Mesodermal cell (in vitro differentiated cells): Measurements from ENCODE around the gene ADAMTS19.

ENCODE experiments used
- H3K27ac ChIP-seq: 2 replicates; pipeline ENCODE4 v1.7.0; 2013; ENCODE audit warnings: mild to moderate bottlenecking, low read depth, low read length, moderate library complexity; ENCODE audit not compliant: severe bottlenecking
- H3K36me3 ChIP-seq: 2 replicates; pipeline ENCODE4 v1.7.1; 2013; ENCODE audit warnings: mild to moderate bottlenecking, low read length, moderate library complexity; ENCODE audit not compliant: control insufficient read depth, insufficient read depth
- H3K4me1 ChIP-seq: one replicate; pipeline ENCODE4 v1.7.1; 2013; ENCODE audit warnings: mild to moderate bottlenecking, low read length; ENCODE audit not compliant: insufficient read depth, control insufficient read depth, poor library complexity, severe bottlenecking
- H3K4me3 ChIP-seq: 2 replicates; pipeline ENCODE4 v1.7.0; 2013; ENCODE audit warnings: low read length, control low read depth, mild to moderate bottlenecking; ENCODE audit not compliant: insufficient read depth, poor library complexity, severe bottlenecking; ENCODE audit errors: extremely low read depth
- H3K9me3 ChIP-seq: 2 replicates; pipeline ENCODE4 v1.7.1; 2013; ENCODE audit warnings: mild to moderate bottlenecking, low read length, moderate library complexity; ENCODE audit not compliant: control insufficient read depth
- WGBS, 2 experiments: methylation state at CpG; one replicate each; pipeline ENCODE4 v1.1.5; 2013; ENCODE audit warnings: missing lambda C conversion rate in 2 of 2; ENCODE audit not compliant: insufficient coverage in 2 of 2; 5-methylcytosine and 5-hydroxymethylcytosine counted together

The ADAMTS19 gene

DNA sequence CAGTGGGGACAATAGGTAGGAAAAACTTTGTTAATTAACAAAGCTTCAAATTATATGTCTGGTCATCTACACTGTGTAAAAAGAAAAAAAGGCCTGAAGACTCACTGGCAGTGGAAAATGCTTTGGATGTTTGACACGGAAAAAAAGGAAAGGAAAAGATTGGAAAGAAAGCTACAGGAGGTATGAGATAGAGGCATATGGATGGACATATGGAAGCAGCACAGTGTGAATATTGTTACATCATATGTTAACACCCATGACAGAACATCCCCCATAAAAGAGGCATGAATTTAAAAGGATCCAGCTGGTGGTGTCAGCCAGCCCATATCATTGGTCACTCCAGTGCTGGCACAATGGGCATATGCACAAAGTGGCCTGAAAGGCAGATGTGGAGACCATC, 19.0 kb upstream of the ADAMTS19 start:
- Histone ChIP-seq H3K4me1 (no peaks in the 10 kb centered on the region), H3K4me3 (no peak overlapping the region), H3K27ac (no peak overlapping the region), H3K9me3 (no peaks in the 10 kb centered on the region), H3K36me3 (no peaks in the 10 kb centered on the region)
- 71% methylated on average over 1 of the region's 1 CpG; no CpG with 5 or more reads in 1 of the 2 experiments for WGBS, 2 experiments

DNA sequence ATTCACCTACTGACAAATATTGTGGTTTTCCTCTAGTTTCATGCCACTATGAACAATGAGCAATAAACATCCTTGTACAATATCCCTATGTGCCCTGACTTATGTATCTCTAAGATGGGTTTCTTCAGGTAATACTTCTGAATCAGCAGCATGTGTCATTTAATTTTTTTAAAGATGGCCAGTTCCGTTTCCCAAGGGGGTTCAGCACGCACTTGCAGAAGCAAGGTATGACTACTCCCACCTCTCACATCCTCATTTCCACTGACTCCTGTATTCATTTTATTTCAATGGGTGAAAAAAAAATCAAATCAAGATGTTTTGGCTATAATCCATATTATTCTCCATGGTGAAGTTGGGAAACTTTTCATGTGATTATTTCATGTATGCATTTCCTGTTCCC, 14.7 kb upstream of the ADAMTS19 start:
- no CpG with 5 or more reads among the region's 2 CpGs for WGBS, 2 experiments

DNA sequence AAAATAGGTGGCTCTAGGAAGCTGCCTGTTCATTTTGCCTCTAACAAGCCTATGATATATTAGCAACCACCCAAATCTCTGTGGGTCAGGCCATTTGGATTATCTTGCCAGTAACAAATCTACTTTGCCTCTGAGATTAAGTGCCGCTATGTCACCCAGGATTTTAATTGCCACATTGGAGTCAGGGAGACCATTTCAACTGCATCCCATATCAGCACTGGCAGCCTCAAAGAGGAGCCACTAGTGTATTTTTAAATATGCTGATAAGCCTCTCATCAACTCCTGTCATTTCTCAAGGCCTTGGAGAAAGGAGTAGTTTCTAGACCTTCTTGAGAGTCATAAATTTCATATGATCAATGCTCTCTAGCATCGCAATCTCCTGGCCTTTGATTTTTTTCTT, 12.1 kb upstream of the ADAMTS19 start:
- no peaks in the 10 kb centered on the region for H3K9me3 ChIP-seq
- H3K27ac ChIP-seq: no peak overlapping the region
- 100% methylated on average over 1 of the region's 2 CpGs; no CpG with 5 or more reads in 1 of the 2 experiments for WGBS, 2 experiments
- H3K4me3 ChIP-seq: no peak overlapping the region
- no peaks in the 10 kb centered on the region for H3K36me3 ChIP-seq
- H3K4me1 ChIP-seq: no peaks in the 10 kb centered on the region

More for the DNA sequence above, 14.7 kb upstream of the ADAMTS19 start:
- H3K9me3 ChIP-seq: no peaks in the 10 kb centered on the region
- no peaks in the 10 kb centered on the region for H3K36me3 ChIP-seq
- no peak overlapping the region for H3K4me3 ChIP-seq
- no peak overlapping the region for H3K27ac ChIP-seq
- no peaks in the 10 kb centered on the region for H3K4me1 ChIP-seq

DNA sequence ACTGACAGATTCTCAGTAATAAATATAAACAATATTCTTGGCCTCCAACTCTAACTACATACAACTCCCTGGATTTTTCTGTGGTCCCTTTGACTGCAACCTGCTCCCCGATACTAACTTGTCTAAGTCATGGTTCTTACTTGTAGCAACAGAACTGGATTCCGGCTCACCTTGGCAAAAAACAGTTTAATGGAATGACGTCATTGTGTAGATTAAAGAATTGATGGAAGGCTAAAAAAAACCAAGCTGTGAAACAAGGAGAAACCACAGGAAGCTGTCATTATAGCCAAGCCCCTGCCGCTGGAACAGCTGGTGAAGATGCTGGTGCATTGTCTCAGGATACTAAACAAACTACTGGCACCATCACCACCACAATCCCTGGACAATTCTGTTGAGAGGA, 11.4 kb upstream of the ADAMTS19 start:
- Histone ChIP-seq H3K27ac (no peak overlapping the region), H3K9me3 (no peaks in the 10 kb centered on the region), H3K4me3 (no peak overlapping the region), H3K36me3 (no peaks in the 10 kb centered on the region), H3K4me1 (no peaks in the 10 kb centered on the region)
- WGBS, 2 experiments: 90 to 92% methylated on average over 2 to 4 of the region's 4 CpGs

DNA sequence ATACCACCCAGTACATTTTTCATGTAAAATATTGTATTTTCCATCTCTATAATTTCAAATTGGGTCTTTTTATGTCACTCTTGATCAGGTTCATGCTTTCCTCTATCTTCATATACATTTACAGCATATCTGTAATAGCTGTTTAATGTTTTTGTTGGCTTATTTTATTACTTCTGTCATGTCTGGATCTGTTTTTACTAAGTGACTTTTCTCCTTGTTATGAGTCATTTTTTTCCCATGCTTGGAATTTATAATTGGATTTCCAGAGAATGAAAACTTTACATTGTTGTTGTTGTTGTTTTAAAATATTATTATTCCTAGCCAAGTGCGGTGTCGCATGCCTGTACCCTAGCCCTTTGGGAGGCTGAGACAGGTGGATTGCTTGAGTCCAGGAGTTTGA, 5.6 kb upstream of the ADAMTS19 start:
- Histone ChIP-seq H3K27ac (no peak overlapping the region), H3K9me3 (no peaks in the 10 kb centered on the region), H3K4me1 (peaks cover 3% of the 10 kb centered on the region), H3K36me3 (no peaks in the 10 kb centered on the region), H3K4me3 (no peak overlapping the region)
- no CpG with 5 or more reads among the region's 2 CpGs for WGBS, 2 experiments

DNA sequence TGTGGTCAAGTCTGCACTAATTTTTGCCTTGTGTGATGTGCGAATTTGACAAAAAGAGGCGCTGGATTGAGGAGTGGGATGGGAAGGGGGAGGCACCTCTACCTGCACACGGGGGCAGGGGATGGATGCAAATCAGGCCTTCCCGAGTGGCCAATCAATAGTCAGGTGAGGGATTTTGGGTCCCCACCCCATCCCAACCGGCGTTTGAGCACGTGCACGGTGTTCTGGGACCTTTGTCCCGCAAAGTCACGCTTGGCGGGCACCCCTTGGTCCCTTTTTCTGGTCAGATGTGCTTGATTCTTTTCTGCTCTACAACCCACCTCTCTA, 685 bp upstream of the ADAMTS19 start:
- 1 to 3% methylated on average over 6 to 11 of the region's 11 CpGs for WGBS, 2 experiments
- H3K27ac ChIP-seq: peak overlapping the region; percentile 8

DNA sequence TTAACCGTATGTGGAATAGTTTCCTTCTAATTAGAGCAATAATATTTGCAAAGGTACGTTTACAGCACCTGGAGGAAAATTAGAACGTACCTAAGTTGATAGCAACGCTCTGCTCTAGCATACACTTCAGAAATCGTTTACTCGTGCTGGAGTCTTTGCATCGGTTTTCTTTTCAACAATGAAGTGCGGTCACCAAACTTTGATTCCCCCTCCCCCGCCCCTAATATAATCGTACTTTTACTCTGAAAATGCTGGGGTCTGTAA, 506 bp downstream of the ADAMTS19 start:
- WGBS, 2 experiments: 0% methylated on average over 4 to 7 of the region's 10 CpGs
- Histone ChIP-seq H3K27ac (no peak overlapping the region), H3K9me3 (no peaks in the 10 kb centered on the region), H3K4me3 (peak overlapping the region; percentile 50), H3K4me1 (peaks cover 3% of the 10 kb centered on the region), H3K36me3 (no peaks in the 10 kb centered on the region)

More for the DNA sequence above, 685 bp upstream of the ADAMTS19 start:
- Histone ChIP-seq H3K4me1 (peaks cover 3% of the 10 kb centered on the region), H3K36me3 (no peaks in the 10 kb centered on the region), H3K9me3 (no peaks in the 10 kb centered on the region), H3K4me3 (peak overlapping the region; percentile 50)

DNA sequence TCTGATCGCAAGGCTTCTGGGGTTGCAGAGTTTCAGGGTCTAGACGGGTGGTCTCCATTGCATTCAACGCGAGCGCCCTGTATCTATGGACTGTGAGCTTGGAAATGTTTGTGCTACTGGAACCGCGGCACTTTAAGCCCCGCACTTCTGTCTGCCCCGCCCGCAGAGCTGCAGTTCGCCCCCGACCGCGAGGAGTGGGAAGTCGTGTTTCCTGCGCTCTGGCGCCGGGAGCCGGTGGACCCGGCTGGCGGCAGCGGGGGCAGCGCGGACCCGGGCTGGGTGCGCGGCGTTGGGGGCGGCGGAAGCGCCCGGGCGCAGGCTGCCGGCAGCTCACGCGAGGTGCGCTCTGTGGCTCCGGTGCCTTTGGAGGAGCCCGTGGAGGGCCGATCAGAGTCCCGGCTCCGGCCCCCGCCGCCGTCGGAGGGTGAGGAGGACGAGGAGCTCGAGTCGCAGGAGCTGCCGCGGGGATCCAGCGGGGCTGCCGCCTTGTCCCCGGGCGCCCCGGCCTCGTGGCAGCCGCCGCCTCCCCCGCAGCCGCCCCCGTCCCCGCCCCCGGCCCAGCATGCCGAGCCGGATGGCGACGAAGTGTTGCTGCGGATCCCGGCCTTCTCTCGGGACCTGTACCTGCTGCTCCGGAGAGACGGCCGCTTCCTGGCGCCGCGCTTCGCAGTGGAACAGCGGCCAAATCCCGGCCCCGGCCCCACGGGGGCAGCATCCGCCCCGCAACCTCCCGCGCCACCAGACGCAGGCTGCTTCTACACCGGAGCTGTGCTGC, 1.0 kb downstream of the ADAMTS19 start:
- 0% methylated on average over 48 to 62 of the region's 88 CpGs for WGBS, 2 experiments
- no peak overlapping the region for H3K27ac ChIP-seq
- H3K4me1 ChIP-seq: peaks cover 3% of the 10 kb centered on the region
- no peaks in the 10 kb centered on the region for H3K36me3 ChIP-seq
- peak overlapping the region; percentile 50 for H3K4me3 ChIP-seq
- no peaks in the 10 kb centered on the region for H3K9me3 ChIP-seq

DNA sequence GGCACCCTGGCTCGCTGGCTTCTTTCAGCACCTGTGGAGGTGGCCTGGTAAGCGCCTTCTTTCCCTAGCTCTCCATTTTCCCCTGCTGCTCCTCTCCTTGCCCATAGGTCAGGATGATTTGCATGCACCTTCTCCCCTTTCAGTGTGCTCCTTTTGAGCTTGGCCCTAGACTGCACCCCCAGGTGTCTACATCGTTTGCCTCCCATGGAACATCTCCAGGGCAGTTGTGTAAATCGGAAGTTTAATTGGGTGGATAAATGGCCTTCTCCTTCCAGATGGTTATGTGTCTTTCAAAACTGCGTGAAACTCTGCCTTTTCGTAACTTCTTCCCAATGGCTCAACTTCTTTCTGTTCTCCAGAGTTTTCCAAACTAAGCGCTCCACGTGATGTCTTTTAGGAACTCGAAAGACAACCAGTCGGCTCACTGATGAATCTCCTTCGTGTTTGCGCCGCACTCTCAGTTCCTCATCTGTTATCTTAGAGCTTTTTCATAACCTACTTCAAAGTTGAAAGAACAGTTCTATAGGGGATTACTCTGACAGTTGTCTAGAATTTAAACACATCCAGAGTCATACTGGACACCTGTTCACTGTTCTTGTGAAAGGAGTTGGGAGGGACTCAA, 1.7 kb downstream of the ADAMTS19 start:
- no peak overlapping the region for H3K27ac ChIP-seq
- 44 to 45% methylated on average over 9 to 11 of the region's 13 CpGs for WGBS, 2 experiments

DNA sequence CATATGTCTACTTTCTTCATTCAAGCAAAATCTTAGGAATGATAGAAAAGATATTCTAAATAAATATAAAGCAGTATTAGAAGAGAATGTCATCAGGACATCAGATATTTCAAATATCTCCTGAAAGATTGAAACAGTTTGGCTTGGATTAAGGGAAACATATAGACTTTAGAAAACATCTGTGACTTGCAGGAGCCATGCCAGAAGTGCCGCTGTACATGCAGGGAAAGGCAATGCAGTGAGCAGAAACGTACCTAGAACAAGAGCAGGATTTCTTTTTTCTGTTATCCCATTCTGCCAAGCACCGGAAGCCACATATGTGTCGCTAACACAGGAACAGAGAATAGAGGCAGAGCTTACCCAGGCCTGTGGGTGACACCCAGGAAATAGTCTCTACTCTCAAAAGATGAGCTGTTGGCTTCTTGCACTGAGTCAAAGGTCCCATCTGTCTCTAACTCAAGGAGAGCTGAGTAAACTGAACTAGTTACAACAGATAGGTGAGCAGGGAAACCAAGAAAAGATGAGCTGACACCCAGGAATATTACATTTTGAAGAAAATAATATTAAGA, 5.8 kb downstream of the ADAMTS19 start:
- H3K4me1 ChIP-seq: no peaks in the 10 kb centered on the region
- H3K9me3 ChIP-seq: no peaks in the 10 kb centered on the region
- WGBS, 2 experiments: 94 to 100% methylated on average over 2 to 4 of the region's 4 CpGs
- H3K27ac ChIP-seq: no peak overlapping the region
- no peak overlapping the region for H3K4me3 ChIP-seq
- no peaks in the 10 kb centered on the region for H3K36me3 ChIP-seq

More for the DNA sequence above, 1.7 kb downstream of the ADAMTS19 start:
- H3K9me3 ChIP-seq: no peaks in the 10 kb centered on the region
- H3K4me3 ChIP-seq: peak overlapping the region; percentile 50
- H3K4me1 ChIP-seq: peaks cover 3% of the 10 kb centered on the region
- no peaks in the 10 kb centered on the region for H3K36me3 ChIP-seq

DNA sequence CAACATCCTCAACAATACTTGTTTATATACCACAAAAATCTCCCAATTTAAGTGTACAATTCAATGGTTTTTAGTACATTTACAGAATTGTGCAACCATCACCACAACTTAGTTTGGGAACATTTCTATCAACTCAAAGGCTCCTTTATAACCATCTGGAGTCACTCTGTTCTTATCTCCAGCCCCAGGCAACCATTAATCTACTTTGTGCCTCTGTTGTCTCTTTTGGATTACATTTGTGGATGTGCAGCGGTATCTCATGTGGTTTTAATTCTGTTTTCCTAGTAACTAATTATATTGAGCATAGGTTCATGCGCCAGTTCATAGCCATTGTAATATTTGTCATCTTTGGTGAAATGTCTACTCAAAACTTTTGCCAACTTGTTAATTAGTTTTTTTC, 14.4 kb downstream of the ADAMTS19 start:
- Histone ChIP-seq H3K4me1 (no peaks in the 10 kb centered on the region), H3K27ac (no peak overlapping the region), H3K4me3 (no peak overlapping the region), H3K9me3 (no peaks in the 10 kb centered on the region), H3K36me3 (no peaks in the 10 kb centered on the region)
- no CpG with 5 or more reads among the region's 2 CpGs for WGBS, 2 experiments
